HG03135 (cell line): ENCODE data around the gene HNRNPU.

Source experiments
- ATAC-seq: cut with Tn5 transposase; IDR thresholded peaks from one replicate; pipeline ENCODE4 v1.9.1; 2021; ENCODE audit warnings: mild to moderate bottlenecking, moderate library complexity; ENCODE audit not compliant: unreplicated experiment

HNRNPU gene

DNA sequence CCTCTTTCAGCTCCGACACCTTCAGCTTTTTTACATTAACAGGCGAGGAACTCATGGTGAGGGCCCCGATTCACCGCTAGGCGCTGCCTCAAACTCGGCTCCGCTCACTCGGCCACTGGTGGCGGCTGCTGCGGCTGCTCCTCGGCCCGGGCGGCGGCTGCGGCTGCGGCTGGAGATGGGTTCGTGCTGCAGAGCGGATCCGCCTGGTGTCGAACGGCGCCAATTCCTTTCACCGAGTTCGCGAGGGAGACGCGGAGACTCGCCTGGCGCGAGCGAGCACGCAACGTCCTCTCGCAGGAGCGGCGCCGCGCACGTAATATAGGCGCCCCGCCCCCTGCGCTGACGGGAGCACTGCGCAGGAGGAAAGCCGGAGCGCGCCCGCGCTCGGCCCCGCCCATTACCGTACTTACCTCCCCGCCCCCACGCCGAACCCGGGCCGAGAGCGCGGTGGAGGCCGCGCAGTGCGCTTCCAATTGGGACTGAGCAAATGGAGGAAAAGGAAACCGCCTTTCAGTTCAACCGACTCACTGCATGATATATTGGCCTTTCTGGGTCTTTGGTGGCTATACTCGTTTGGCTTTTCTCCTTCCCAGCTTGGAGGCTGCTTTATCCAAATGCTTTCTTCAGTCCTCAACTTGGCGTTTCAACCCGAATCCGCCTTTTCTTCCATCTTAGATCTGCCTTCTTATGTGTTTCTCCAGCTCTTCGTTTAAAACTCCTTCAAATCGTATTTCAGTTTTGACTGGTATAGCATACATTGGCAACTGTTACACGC is at the start of gene HNRNPU:
Gene HNRNPU, minus strand, starts transcription at position 291 of the 775 bp plus-strand sequence. Its CDS starts 236 bp downstream, at position 55.
- peak; percentile 65 for ATAC-seq

DNA sequence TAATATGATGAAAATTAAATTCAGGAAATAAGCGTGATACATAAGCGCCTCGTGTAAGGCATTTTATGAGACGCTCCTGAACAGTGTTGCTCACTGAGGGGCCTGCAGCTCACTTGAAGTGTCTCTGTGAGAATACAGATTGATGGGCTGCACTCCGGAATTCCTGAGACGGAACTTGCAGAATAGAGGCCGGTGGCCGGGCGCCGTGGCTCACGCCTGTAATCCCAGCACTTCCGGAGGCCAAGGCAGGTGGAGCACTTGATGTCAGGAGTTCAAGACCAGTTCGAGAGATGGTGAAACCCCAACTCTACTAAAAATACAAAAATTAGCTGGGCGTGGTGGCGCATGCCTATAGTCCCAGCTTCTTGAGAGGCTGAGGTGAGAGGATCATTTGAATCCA is 49.5 kb upstream of the HNRNPU start:
- no peak for ATAC-seq

- no peak for ATAC-seq
These were observed 39.8 kb upstream of the HNRNPU start for GRCh38 chr1:244904119-244904518.

- no peak for ATAC-seq
These were observed 37.2 kb upstream of the HNRNPU start for GRCh38 chr1:244901400-244902015.

GRCh38 chr1:244897476-244898254 is 33.3 kb upstream of the HNRNPU start:
- ATAC-seq: no peak

- no peak for ATAC-seq
These were observed 32.2 kb upstream of the HNRNPU start for GRCh38 chr1:244896550-244896949.

DNA sequence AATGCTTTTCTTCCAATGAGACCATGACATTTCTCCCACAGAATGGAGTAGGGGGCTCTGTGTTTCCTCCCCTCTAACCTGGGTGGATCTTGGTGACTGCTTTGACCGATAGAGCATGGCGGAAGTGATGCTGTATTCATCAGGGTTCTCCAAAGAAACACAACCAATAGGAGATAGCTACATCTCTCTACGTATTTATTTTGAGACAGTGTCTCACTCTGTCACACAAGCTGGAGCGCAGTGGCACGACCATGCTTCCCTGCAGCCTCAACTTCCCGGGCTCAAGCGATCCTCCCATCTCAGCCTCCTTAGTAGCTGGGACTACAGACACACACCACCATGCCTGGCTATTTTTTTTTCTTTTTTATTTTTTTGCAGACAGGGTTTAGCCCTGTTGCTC is 29.5 kb upstream of the HNRNPU start:
- ATAC-seq: no peak

- no peak for ATAC-seq
These were observed 22.9 kb upstream of the HNRNPU start for GRCh38 chr1:244887281-244887680.

DNA sequence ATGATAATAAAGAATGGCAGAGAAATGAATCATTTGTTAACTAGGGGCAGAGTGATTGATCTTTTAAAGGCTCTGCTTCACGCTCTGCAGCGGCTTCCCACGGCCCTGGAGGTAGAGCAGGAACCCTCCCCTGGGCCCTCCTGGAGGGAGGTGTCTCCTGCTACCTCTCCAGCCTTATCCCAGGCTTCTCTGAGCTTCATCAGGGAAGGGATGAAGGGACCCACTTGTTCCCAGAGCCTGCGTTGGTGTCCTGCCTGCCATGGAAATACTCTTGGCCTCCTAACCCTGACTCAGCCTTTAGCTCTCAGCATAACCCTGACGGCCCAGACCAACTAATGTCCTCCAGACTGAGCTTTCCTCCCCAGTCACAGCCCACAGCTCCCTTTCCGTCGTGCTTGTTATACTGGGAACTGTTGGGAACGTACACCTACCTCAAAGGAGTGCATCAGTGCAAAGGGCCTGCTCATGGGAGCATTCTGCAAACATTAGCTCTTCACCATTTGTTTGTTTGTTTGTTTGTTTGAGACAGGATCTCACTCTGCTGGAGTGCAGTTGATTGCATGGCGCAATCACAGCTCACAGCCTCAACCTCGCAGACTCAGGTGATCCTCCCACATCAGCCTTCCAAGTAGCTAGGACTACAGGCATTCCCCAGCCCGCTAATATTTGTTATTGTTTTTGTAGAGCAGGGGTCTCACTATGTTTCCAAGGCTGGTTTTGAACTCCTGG is 17.4 kb upstream of the HNRNPU start:
- ATAC-seq: no peak

GRCh38 chr1:244878681-244879080 is 14.3 kb upstream of the HNRNPU start:
- ATAC-seq: no peak

GRCh38 chr1:244876228-244876910 is 12.0 kb upstream of the HNRNPU start:
- no peak for ATAC-seq

DNA sequence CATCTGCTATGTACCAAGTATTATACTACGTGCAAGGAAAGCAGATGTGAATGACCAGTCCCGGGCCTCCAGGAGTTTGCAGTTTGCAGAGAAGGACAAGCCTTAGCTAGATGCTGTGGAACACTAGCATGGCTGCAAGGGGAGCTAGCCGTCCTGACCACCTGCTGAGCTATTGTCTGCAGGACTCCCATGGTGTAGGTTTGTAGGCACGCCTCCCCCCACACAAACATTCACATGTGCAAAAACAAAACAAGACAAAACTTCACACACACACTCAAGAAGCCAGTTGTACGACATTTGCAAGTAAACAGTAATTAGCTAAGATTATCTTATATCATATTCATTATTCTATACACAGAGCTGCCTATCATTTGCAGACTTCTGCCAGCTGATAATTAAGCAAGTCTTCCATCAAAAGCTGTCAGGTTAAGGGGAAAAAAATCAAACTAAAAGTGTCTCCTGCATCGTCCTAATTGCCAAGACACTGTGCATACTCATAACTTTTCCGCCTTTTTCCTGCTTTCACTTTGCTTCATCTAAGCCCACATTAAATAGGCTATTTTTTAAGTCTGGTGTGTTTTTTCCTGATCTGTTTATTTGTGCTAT is 10.7 kb upstream of the HNRNPU start:
- ATAC-seq: no peak

DNA sequence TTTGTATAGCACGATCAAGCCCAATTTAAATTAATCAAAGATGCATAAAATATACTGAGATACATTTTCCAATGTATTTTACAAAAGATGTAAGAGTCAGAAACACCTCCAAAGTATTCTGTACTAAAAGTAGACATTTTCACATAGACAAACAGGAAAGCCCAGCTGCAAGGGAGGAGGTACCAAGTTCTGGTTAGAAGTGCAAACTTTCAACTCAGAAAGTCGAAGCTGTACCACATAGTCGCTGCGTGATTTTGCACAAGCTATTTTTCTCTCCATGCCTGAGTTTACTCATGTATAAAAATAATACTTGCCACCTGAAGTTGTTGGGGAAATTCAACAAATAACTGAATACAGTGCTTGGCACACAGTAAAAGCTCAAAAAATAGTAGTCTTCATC is 5.6 kb upstream of the HNRNPU start:
- ATAC-seq: no peak

- no peak for ATAC-seq
These were observed 5.1 kb upstream of the HNRNPU start for GRCh38 chr1:244869364-244869827.

- ATAC-seq: no peak
These were observed 4.4 kb upstream of the HNRNPU start for GRCh38 chr1:244868484-244869363.

DNA sequence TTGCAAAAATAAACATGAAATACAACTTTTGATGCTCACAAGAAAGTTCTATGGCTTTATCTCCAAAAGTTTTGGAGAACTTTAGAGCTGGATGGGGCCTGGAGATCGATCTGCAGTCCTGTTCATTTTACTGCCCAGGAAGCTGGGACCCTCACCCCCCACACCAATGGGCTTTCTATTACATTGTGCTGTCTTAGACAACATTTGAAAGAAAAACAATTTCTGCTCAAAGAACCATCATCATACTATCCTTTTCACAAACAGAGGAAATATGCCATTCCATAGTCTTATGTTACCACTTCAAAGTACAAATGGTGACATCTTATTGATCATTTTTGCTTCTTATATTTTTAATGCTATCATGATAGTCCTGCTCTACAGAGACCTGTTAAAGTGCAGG is 2.0 kb upstream of the HNRNPU start:
- no peak for ATAC-seq

DNA sequence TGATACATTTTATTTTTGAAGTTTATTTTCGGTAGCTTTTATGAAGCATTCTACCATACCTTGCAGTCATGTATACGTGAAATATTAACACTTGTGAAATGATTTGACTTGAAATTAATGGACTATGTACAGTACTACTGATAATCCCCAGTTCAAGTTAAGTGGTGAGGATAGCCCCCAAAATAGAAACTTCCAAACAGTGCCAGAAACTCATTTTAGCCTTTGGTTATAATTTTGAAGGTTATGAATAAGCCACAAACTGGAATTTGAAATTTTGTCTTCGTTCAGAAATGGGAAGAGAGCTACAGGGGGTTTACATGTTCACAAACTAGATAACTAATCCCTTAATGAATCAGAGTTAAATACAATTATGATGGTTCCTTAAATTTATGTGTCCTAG is 1.5 kb upstream of the HNRNPU start:
- ATAC-seq: no peak

- no peak for ATAC-seq
These were observed 657 bp upstream of the HNRNPU start for GRCh38 chr1:244865028-244865371.
